Measurements from ENCODE around the gene CCDC17. TPM values are rescaled to one million over a fixed set of nuclear protein-coding genes. Genes with fewer than 3 reads are reported as not detected.
"Not testable (repeated sequence)": the region's sequence is repeated elsewhere in the genome, so short reads cannot be mapped to it uniquely, and the experiment has no call there.

CCDC17 gene
- total RNA-seq, 1 donor from 2014 or later = 2.2 TPM

DNA sequence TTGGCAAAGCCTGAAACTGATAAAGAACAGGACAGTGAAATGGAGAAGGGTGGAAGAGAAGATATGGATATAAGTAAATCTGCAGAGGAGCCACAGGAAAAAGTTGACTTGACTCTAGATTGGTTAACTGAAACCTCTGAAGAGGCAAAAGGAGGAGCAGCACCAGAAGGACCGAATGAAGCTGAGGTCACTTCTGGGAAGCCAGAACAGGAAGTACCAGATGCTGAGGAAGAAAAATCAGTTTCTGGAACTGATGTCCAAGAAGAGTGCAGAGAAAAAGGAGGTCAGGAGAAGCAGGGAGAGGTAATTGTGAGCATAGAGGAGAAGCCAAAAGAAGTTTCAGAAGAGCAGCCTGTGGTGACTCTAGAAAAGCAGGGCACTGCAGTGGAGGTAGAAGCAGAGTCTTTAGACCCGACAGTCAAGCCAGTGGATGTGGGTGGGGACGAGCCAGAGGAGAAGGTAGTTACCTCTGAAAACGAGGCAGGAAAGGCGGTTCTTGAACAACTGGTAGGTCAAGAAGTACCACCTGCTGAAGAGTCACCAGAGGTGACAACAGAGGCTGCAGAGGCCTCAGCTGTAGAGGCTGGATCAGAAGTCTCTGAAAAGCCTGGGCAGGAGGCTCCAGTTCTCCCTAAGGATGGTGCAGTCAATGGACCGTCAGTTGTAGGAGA lies 16.3 kb downstream of the CCDC17 start:
- H3K27ac Mint-ChIP-seq (ENCODE audit: unreplicated experiment) = no peak overlapping the region
- DNase-seq (ENCODE audit: extremely low spot score, unreplicated experiment) = no peak
- peaks cover 28% of the 10 kb centered on the region for H3K36me3 Mint-ChIP-seq (ENCODE audit: unreplicated experiment)
- no peaks in the 10 kb centered on the region for H3K27me3 Mint-ChIP-seq (ENCODE audit: unreplicated experiment)
- TF ChIP-seq, protein P1, sequence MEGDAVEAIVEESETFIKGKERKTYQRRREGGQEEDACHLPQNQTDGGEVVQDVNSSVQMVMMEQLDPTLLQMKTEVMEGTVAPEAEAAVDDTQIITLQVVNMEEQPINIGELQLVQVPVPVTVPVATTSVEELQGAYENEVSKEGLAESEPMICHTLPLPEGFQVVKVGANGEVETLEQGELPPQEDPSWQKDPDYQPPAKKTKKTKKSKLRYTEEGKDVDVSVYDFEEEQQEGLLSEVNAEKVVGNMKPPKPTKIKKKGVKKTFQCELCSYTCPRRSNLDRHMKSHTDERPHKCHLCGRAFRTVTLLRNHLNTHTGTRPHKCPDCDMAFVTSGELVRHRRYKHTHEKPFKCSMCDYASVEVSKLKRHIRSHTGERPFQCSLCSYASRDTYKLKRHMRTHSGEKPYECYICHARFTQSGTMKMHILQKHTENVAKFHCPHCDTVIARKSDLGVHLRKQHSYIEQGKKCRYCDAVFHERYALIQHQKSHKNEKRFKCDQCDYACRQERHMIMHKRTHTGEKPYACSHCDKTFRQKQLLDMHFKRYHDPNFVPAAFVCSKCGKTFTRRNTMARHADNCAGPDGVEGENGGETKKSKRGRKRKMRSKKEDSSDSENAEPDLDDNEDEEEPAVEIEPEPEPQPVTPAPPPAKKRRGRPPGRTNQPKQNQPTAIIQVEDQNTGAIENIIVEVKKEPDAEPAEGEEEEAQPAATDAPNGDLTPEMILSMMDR (IDR thresholded peaks at IDR 0.05) = no peak
- no peaks in the 10 kb centered on the region for H3K9me3 Mint-ChIP-seq (ENCODE audit: unreplicated experiment)
- peaks cover 12% of the 10 kb centered on the region for H3K4me1 Mint-ChIP-seq (ENCODE audit: unreplicated experiment)
- no peak overlapping the region for H3K4me3 Mint-ChIP-seq (ENCODE audit: unreplicated experiment)

DNA sequence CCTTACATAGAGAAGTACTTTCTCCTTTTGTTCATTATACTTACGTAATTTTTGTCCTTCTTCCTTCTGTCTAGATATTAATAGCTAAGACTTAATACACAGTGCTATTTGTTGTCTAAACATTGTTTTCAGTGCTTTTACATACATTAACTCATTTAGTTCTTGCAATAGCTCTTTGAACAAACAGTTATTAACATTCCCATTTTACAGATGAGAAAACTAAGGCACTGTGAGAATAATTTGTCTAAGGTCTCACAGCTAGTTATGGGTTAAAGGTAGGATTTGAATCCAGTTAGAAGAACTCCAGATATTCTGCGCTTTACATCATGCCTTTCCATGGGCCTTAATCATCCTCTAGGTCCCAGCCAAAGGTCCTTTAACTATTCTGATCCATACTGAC lies 19.6 kb downstream of the CCDC17 start:
- Mint-ChIP-seq H3K27ac (ENCODE audit: unreplicated experiment) (no peak overlapping the region), H3K4me3 (ENCODE audit: unreplicated experiment) (no peak overlapping the region), H3K9me3 (ENCODE audit: unreplicated experiment) (no peaks in the 10 kb centered on the region), H3K36me3 (ENCODE audit: unreplicated experiment) (peaks cover 30% of the 10 kb centered on the region), H3K4me1 (ENCODE audit: unreplicated experiment) (peaks cover 27% of the 10 kb centered on the region), H3K27me3 (ENCODE audit: unreplicated experiment) (no peaks in the 10 kb centered on the region)
- TF ChIP-seq, protein P1 (IDR thresholded peaks at IDR 0.05) = no peak
- no peak for DNase-seq (ENCODE audit: extremely low spot score, unreplicated experiment)

- not testable (repeated sequence) for DNase-seq (ENCODE audit: extremely low spot score, unreplicated experiment); H3K27me3 Mint-ChIP-seq (ENCODE audit: unreplicated experiment); H3K4me1 Mint-ChIP-seq (ENCODE audit: unreplicated experiment); H3K9me3 Mint-ChIP-seq (ENCODE audit: unreplicated experiment); H3K27ac Mint-ChIP-seq (ENCODE audit: unreplicated experiment); H3K4me3 Mint-ChIP-seq (ENCODE audit: unreplicated experiment)
- peaks cover 21% of the 10 kb centered on the region for H3K36me3 Mint-ChIP-seq (ENCODE audit: unreplicated experiment)
These were observed 27.1 kb downstream of the CCDC17 start for GRCh38 chr1:45596765-45597164.

GRCh38 chr1:45594412-45594811 lies 29.4 kb downstream of the CCDC17 start:
- Mint-ChIP-seq H3K27me3 (ENCODE audit: unreplicated experiment) (no peaks in the 10 kb centered on the region), H3K36me3 (ENCODE audit: unreplicated experiment) (peaks cover 21% of the 10 kb centered on the region), H3K4me3 (ENCODE audit: unreplicated experiment) (no peak overlapping the region), H3K4me1 (ENCODE audit: unreplicated experiment) (no peaks in the 10 kb centered on the region), H3K9me3 (ENCODE audit: unreplicated experiment) (no peaks in the 10 kb centered on the region), H3K27ac (ENCODE audit: unreplicated experiment) (no peak overlapping the region)
- DNase-seq (ENCODE audit: extremely low spot score, unreplicated experiment) = no peak
- TF ChIP-seq, protein P1 (IDR thresholded peaks at IDR 0.05) = no peak

DNA sequence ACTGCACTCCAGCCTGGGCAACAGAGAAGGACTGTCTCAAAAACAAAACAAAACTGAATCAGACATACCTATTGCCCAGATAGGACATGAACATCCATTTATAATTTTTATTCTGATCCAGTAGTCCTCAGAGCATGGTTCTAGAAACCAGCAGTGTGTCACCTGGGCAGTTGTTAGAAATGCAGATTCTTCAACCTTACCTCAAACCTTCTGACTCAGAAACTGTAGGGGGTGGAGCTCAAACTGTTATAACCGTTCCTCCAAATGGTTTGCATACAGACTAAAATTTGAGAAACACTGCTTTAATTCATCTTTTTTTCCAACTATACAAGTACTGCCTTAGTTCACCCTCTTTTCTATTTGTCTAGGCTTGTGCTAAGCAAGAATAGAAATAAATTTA lies 34.0 kb downstream of the CCDC17 start:
- no peaks in the 10 kb centered on the region for H3K9me3 Mint-ChIP-seq (ENCODE audit: unreplicated experiment)
- peaks cover 20% of the 10 kb centered on the region for H3K4me1 Mint-ChIP-seq (ENCODE audit: unreplicated experiment)
- no peaks in the 10 kb centered on the region for H3K27me3 Mint-ChIP-seq (ENCODE audit: unreplicated experiment)
- DNase-seq (ENCODE audit: extremely low spot score, unreplicated experiment) = no peak
- TF ChIP-seq, protein P1 (IDR thresholded peaks at IDR 0.05) = no peak
- H3K4me3 Mint-ChIP-seq (ENCODE audit: unreplicated experiment) = no peak overlapping the region
- H3K27ac Mint-ChIP-seq (ENCODE audit: unreplicated experiment) = no peak overlapping the region
- peaks cover 6% of the 10 kb centered on the region for H3K36me3 Mint-ChIP-seq (ENCODE audit: unreplicated experiment)
